ENCODE results near the gene GRIPAP1. TPM values are rescaled to one million over a fixed set of nuclear protein-coding genes. Genes with fewer than 3 reads are reported as not detected.

The GRIPAP1 gene
- total RNA-seq, 1 donor from 2014 or later = 54.2 TPM

- H3K27me3 ChIP-seq (ENCODE audit: low read depth) = no peaks in the 10 kb centered on the region
- no peaks in the 10 kb centered on the region for H3K9me3 ChIP-seq
- H3K36me3 ChIP-seq = peaks cover 50% of the 10 kb centered on the region
- no peak overlapping the region for H3K27ac ChIP-seq
- DNase-seq (no peak), ATAC-seq (peak; percentile 24 to 30)
- no peak overlapping the region for H3K4me3 ChIP-seq
- TF ChIP-seq CTCF (IDR thresholded peaks at IDR 0.05) = no peak
- H3K4me1 ChIP-seq = no peaks in the 10 kb centered on the region
- intact Hi-C loops (cut with DNase I) = no loop called here
Measured at GRCh38 chrX:49029876-49030275, 27.8 kb upstream of the GRIPAP1 start.

- TF ChIP-seq CTCF (IDR thresholded peaks at IDR 0.05) = no peak
- no peak for ATAC-seq
- H3K4me3 ChIP-seq = no peak overlapping the region
Measured at GRCh38 chrX:49019599-49020249, 17.7 kb upstream of the GRIPAP1 start.

GRCh38 chrX:49019050-49019449 lies 17.0 kb upstream of the GRIPAP1 start:
- Histone ChIP-seq H3K4me1 (no peaks in the 10 kb centered on the region), H3K36me3 (no peaks in the 10 kb centered on the region), H3K27ac (no peak overlapping the region), H3K4me3 (no peak overlapping the region), H3K9me3 (no peaks in the 10 kb centered on the region), H3K27me3 (ENCODE audit: low read depth) (no peaks in the 10 kb centered on the region)
- no peak for TF ChIP-seq CTCF (IDR thresholded peaks at IDR 0.05)
- intact Hi-C loops (cut with DNase I) = no loop called here
- DNase-seq (no peak), ATAC-seq (no peak)

More at GRCh38 chrX:49019599-49020249, 17.7 kb upstream of the GRIPAP1 start:
- H3K27ac ChIP-seq = no peak overlapping the region
- no peaks in the 10 kb centered on the region for H3K27me3 ChIP-seq (ENCODE audit: low read depth)
- intact Hi-C loops (cut with DNase I) = no loop called here
- H3K9me3 ChIP-seq = no peaks in the 10 kb centered on the region
- H3K36me3 ChIP-seq = no peaks in the 10 kb centered on the region
- no peak for DNase-seq
- H3K4me1 ChIP-seq = no peaks in the 10 kb centered on the region

- DNase-seq (no peak), ATAC-seq (no peak)
- no peak overlapping the region for H3K27ac ChIP-seq
- TF ChIP-seq CTCF (IDR thresholded peaks at IDR 0.05) = no peak
- H3K9me3 ChIP-seq = no peaks in the 10 kb centered on the region
- H3K27me3 ChIP-seq (ENCODE audit: low read depth) = no peaks in the 10 kb centered on the region
- peaks cover under 1% of the 10 kb centered on the region for H3K36me3 ChIP-seq
- H3K4me1 ChIP-seq = no peaks in the 10 kb centered on the region
- no peak overlapping the region for H3K4me3 ChIP-seq
- intact Hi-C loops (cut with DNase I) = no loop called here
Measured at GRCh38 chrX:49003696-49004095, 1.6 kb upstream of the GRIPAP1 start.

GRCh38 chrX:49001521-49002090 lies 458 bp downstream of the GRIPAP1 start:
- Histone ChIP-seq H3K9me3 (no peaks in the 10 kb centered on the region), H3K36me3 (peaks cover 18% of the 10 kb centered on the region), H3K4me1 (no peaks in the 10 kb centered on the region), H3K27me3 (ENCODE audit: low read depth) (no peaks in the 10 kb centered on the region), H3K4me3 (peak overlapping the region; percentile 74), H3K27ac (peak overlapping the region; percentile 88)
- TF ChIP-seq CTCF (IDR thresholded peaks at IDR 0.05) = no peak
- DNase-seq = peak; percentile 43
- intact Hi-C loops (cut with DNase I) = no loop called here
- ATAC-seq = peak; percentile 52 to 59

Measured in lower lobe of right lung (tissue), 2 donors.